ENCODE measurements around the gene FCSK.

FCSK gene

GRCh38 chr16:70522216-70523075 is 68.1 kb downstream of the FCSK start:
- DNase-seq, result no peak

GRCh38 chr16:70523076-70523742 is 68.8 kb downstream of the FCSK start, which contains the start of gene COG4:
COG4 (minus strand) TSS chr16:70523554; CDS start chr16:70523543, 11 bp downstream.
- DNase-seq, result peak; percentile 24 to 90 (median 72)

- DNase-seq, result peak in 55 of 56 donors; percentile 24 to 91 (median 65)
Observed at GRCh38 chr16:70523743-70524398, 69.5 kb downstream of the FCSK start, which contains the start of gene SF3B3. SF3B3 (plus strand) TSS chr16:70523816; CDS start chr16:70526657, 2,841 bp downstream.

- DNase-seq, result peak in 19 of 56 donors; percentile 0 to 30 (median 7)
Observed at GRCh38 chr16:70524399-70524825, 70.0 kb downstream of the FCSK start.

- no peak for DNase-seq
Observed at GRCh38 chr16:70526403-70526802, 72.0 kb downstream of the FCSK start.

- DNase-seq, result no peak
Observed at GRCh38 chr16:70527315-70527996, 73.1 kb downstream of the FCSK start.

- peak in 1 of 56 donors; percentile 10 for DNase-seq
Observed at GRCh38 chr16:70529051-70529777, 74.8 kb downstream of the FCSK start.

Measured in amygdala (tissue), 56 donors.